ENCODE measurements around the gene NF1. TPM values are rescaled to one million over a fixed set of nuclear protein-coding genes. Genes with fewer than 3 reads are reported as not detected.
A peak's percentile ranks its signal among the peaks of the same experiment; 100 is the strongest.
"Not testable (repeated sequence)": the region's sequence is repeated elsewhere in the genome, so short reads cannot be mapped to it uniquely, and the experiment has no call there.

NF1 gene
- total RNA-seq, 1 donor from 2014 or later = 65.0 TPM

DNA sequence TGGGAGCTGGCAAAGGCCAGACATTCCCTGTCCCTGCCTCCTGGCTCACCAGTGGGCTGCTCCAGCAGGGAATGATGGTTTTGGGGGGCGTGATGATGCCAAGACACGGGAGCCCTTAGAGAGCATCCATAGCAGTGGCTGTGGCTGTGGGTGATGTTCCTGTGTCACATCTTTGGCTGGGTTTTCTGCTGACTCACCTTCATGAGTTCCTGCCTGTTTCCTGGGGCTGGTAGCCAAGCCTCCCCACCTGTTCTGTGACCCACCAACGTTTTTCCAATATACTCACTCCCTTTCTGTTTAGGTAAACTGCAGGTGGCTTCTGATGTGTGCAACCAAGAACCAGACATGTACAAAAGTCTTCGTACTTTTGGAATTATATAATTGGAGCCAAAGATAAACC lies 16.5 kb upstream of the NF1 start:
- no peak for DNase-seq (ENCODE audit: low spot score)

DNA sequence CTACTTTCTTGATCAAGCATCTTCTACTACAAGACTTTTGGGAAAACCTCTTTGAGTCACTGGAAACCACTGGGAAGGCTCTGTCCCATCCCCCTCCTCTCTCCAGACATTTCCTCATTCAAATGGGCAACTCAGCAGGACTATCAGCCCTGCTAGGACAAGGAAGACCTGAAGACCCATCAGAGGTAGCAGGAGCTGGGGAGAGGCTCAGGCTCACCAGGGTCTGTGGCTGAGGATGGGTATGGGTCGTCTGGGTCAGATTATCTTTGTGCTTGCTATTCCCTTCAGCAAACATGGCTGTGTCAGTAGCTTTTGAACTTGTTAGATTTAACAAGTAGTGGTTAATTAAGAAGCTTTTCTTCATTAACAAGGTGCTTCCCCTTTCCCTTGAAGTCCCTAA lies 15.0 kb upstream of the NF1 start:
- no peak for DNase-seq (ENCODE audit: low spot score)

DNA sequence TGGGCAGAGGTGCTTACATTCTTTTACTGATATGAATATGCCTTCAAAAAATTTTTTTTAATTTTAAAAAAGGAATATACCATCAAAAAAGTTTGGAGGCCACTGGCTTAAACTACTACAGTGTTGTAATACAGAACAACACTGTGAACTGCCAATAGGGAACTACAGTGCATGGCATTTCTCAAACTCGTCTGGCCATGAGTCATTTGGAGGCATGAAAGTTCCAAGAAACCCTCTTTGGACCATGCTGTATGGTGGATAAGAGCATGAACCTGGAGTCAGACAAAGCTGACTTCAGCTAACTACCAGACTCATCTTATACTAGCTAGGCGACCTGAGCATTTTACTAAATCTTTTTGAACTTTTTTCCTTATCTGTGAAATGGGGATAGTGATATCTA lies 9.2 kb upstream of the NF1 start:
- peak; percentile 81 for DNase-seq (ENCODE audit: low spot score)

DNA sequence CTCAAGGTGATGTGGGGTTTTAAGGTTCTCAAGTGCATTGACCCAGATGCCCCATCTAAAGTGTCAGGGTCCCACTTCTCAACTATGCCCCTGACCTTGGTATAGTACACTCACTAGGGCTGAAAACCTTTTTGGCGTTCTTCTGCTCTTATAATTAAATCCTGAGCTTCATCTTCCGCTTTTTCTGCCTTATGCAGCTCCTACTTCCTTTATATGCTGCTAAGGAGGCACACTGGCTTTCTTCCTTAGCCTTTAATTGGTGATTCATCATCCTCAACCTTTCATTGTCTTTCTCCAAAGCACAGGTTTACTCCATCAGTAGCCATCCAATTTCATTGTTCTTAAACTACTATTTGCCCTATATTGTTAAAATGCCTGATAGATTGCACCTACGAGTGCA lies 5.3 kb upstream of the NF1 start:
- no peak for DNase-seq (ENCODE audit: low spot score)

- DNase-seq (ENCODE audit: low spot score) = not testable (repeated sequence)
These were observed 4.1 kb upstream of the NF1 start for GRCh38 chr17:31090650-31091049.

DNA sequence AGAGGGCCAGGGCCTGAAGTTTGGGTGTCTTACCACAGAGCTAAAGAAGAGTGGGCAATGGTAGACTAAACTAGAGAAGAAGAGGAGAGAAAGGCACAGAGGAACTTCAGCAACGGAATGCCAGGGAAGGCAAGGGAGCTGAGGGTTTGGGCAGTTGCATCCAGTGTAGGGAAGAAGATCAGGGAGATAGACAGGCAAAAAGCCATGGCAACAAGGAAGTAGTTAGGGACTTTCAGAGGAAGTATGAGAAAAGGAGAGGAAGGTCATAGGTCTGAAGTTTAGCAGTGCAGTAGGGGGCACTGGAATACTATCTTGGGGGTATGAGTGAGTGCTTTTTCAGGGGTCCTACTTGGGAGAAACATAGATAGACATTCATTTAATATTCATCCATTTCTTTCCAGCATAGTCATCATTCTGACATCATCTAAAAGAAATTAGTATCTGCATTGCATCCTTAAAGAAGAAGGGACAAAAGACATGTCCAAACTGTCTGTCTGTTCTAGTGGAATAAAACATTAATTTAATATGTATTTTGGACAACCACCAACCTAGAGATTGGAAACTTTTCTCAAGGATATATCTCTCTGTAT lies 2.2 kb upstream of the NF1 start:
- DNase-seq (ENCODE audit: low spot score) = no peak

- DNase-seq (ENCODE audit: low spot score) = no peak
These were observed 744 bp upstream of the NF1 start for GRCh38 chr17:31093866-31094599.

GRCh38 chr17:31095236-31096105 lies 694 bp downstream of the NF1 start:
- DNase-seq (ENCODE audit: low spot score) = peak; percentile 76

- no peak for DNase-seq (ENCODE audit: low spot score)
These were observed 1.3 kb downstream of the NF1 start for GRCh38 chr17:31096106-31096436.

DNA sequence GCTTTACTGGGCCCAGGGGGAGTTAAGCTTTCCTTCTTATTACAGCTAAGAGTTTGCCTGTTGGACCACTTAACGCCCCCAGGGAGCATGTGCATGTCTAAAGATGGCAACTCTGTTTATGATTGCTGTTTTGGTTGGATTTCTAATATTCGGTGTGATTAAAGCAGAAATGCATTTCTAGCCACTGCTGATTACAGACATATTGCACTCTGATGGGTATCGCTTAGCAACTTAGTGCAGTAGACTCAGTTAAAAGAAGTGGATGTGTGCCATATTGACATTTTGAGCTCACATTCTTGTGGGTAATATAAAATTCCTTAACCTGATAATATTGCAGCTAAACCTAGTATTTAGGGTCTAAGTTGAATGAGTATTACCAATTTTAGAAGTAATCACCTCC lies 4.2 kb downstream of the NF1 start:
- DNase-seq (ENCODE audit: low spot score) = no peak

DNA sequence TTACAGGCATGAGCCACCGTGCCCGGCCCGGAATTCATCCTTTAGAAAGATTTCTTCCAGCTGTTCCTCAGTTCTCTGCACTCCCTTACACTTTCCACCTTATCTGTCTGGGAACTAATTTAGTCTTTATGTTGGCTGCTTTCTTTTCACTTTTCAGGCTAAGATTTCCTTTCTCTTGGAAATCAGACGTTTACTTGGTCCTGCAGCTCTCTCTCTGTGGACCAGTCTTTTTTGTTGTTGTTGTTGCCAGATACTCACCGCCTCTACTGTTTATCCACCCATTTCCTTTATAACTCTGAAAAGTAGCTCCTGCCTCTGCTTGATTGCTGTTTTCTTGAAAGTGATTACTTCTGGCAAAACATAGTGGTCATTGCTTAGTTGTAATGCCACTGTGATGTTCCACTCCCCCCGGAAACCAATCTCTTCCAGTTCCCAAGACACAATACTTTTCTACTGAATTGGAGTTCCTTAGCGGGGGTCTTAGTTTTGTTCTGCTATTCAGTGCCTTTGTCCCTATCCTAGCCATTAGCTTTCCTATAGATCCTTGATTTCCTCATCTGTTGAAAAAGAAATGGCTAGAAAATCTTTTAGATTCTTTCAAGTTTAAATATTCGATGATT lies 6.2 kb downstream of the NF1 start:
- DNase-seq (ENCODE audit: low spot score) = no peak

DNA sequence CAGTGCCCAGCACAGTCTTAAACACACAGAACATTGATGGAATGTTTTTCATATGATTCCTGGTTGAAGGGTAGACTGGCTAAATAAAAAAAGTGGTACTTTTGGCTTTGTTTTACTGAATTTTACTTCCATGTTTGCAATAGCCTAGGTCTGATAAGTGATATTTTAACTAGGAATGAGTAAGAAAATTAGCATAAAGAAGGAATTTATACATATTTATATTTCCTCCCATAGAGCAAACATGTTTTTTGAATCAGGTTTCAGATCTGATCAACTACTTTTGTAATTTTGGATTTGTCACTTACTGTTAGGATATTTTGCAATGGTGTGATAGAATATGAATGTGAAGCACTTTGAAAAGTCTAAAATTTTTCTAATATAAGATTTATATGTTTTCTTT lies 7.2 kb downstream of the NF1 start:
- no peak for DNase-seq (ENCODE audit: low spot score)

- DNase-seq (ENCODE audit: low spot score) = no peak
These were observed 11.2 kb downstream of the NF1 start for GRCh38 chr17:31105991-31106390.

- DNase-seq (ENCODE audit: low spot score) = no peak
These were observed 16.4 kb downstream of the NF1 start for GRCh38 chr17:31111183-31111582.

DNA sequence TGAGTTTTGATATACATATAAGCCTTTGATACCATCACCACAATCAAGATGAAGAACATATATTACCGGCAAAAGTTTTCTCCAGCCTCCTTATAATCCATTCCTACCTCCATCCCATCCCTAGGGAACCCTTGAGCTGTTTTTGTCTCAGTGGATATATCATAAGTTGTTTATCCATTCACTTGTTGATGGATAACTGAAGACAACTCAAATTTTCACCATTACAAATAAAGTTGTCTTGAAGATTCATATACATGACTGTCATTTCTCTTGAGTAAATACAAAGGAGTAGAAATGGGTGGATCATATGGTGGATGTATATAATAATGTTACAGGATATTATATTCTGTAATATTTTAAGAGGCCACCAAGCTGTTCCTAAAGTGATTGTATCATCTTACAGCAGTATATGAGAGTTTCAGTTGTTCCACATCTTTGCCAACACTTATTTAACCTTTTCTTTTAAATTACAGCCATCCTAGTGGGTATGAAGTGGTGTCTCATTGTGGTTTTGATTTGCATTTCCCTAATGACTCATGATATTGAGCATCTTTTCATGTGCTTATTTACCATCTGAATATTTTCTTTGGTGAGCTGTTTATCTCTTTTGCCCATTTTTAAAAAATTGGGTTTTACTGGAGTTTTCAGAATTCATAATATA lies 17.4 kb downstream of the NF1 start:
- DNase-seq (ENCODE audit: low spot score) = no peak

GRCh38 chr17:31113368-31113767 lies 18.6 kb downstream of the NF1 start:
- not testable (repeated sequence) for DNase-seq (ENCODE audit: low spot score)

- DNase-seq (ENCODE audit: low spot score) = no peak
These were observed 19.2 kb downstream of the NF1 start for GRCh38 chr17:31113939-31114338.

DNA sequence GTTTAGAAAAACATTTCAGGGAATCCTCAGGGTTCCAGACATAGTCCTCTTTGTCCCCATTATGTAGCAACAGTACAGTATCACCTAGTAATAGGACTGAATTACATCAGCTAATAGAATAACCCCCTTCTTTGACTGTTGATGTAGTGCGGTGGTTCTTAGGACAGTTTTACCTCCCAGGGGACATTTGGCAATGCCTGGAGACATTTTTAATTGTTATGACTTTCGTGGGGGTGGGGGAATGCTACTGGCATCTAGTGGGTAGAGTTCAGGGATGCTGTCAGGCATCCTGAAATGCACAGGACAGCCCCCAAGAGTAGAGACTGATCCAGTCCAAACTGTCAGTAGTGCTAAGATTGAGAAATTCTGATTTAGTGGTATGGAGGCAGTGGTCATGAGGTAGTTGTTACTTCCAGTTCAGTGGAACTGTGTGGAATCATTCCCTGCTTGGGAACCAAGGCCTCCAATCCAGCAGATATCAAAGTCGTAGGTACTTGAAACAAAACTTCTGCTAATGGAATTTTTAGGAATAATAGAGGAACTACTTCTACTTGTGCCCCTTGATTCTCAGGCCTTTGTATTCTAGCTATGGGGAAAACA lies 20.3 kb downstream of the NF1 start:
- DNase-seq (ENCODE audit: low spot score) = no peak

DNA sequence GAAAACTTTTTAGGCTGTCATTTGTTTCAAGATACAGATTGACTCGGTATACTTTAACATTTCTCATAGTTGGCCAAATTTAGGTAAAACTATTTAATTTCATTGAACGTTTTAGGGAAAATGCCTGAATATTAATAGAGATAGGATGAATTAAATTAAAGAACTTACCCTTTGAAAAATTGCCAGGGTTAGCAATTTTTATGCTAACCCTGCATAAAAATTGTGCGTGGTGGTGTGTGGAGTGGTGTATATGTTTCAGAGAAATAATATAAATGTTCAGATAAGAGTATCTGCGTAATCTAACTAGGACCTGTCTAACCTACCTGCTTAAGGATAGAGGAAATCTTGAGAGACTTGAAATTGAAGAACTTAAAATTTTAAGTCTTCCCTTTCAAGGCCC lies 21.4 kb downstream of the NF1 start:
- DNase-seq (ENCODE audit: low spot score) = no peak

DNA sequence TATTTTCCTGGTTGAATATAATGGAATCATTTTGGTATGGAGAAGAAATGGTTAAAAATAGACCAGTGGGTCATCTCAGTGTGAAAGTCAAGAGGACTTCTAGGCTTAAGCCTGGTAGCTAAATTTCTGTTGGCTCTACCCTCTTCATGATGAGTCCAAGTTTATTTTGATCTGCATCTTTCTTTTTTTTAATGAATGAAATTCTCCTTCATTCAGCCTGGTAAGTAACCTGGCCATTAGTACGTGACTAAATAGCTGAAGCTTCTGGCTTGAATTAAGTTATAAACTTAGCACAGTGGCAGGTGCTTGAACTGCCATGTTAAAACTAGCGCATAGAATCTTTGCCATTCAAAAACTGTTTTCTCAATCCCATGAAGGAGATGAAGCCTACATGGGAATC lies 28.0 kb downstream of the NF1 start:
- DNase-seq (ENCODE audit: low spot score) = no peak

DNA sequence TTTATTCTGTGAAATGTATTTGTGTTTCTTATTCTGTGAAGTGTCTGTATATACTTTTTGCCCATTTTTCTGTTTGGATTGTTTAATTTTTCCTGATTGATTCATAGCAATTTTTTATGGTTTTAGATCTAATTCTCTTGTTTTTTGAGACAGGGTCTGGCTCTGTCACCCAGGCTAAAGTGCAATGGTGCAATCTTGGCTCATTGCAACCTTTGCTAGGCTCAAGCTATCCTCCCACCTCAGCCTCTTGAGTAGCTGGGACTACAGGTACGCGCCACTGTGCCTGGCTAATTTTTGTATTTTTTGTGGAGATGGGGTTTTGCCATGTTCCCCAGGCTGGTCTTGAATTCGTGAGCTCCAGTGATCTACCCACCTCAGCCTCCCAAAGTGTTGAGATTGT lies 31.5 kb downstream of the NF1 start:
- no peak for DNase-seq (ENCODE audit: low spot score)

All from umbilical cord (tissue), 2 donors.